T47D (cell line): ENCODE data around the gene TPRG1L.

Experiments
- DNase-seq, 2 experiments: peaks; one replicate each; pipeline versions ENCODE4 v3.0.0 to v3.0.0-alpha.2; 2011 to 2012; ENCODE audit warnings: low read depth in 1 of 2, low spot score in 1 of 2
- JUND ChIP-seq: IDR thresholded peaks from 2 replicates; pipeline ENCODE4 v1.6.1; 2012; ENCODE audit warnings: low read depth
- in situ Hi-C: cut with HindIII; loops from 2 replicates; pipeline ENCODE4 v1.10.0; 2016; ENCODE audit warnings: low sequenced_read_pairs, low pct_unique_long_range_greater_than_20kb

The TPRG1L gene

DNA sequence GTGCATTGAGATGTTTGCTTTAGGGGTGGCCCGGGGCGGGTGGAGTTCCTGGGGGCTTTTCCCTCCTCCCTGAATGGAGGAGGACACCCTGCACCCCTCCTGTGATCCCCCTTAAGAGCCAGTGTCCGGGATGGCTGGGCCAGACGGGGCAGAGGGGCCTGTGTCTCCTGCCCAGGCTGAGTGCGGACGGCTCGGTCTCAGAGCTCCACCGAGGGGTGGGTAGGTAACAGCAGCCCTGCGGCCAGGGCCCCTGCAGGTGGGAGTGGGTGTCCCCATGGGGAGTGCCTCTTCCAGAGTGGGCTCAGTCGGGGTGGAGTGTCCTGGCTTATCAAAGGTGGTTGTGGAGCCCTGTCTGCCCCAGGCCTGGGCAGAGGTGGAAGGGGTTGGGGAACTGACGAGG is 50.6 kb downstream of the TPRG1L start:
- in situ Hi-C loops, result no loop called here
- no peak for DNase-seq
- TF ChIP-seq JUND, result no peak

- TF ChIP-seq JUND, result no peak
- DNase-seq, result no peak
- in situ Hi-C loops, result no loop called here
Measured at GRCh38 chr1:3676581-3677470, 52.0 kb downstream of the TPRG1L start.

- in situ Hi-C loops, result no loop called here
- TF ChIP-seq JUND, result no peak
- no peak for DNase-seq
Measured at GRCh38 chr1:3677484-3677883, 52.7 kb downstream of the TPRG1L start.

- in situ Hi-C loops, result no loop called here
- DNase-seq, result no peak
- TF ChIP-seq JUND, result no peak
Measured at GRCh38 chr1:3678361-3679097, 53.7 kb downstream of the TPRG1L start.

DNA sequence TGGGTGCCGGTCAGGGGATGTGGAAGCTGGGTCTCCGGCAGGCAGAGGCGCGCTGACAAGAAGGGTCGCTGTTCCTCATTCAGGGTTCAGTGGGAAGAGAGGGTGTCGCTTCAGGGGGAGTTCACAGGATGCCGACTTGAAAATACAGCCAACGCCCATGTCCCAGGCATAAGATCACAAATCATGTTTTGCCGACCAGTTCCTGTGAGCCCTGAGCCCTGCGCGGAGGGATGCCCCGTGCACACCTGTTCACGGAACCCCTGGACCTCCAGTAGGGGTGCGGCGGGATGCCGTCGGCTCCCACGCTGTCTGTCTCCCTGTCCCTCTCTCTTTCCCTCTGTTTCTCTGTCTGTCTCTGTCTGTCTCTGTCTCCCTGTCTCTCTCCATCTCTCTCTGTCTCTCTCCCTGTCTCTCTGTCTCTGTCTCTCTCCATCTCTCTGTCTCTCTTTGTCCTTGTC is 54.3 kb downstream of the TPRG1L start:
- TF ChIP-seq JUND, result no peak

More for the DNA sequence above, 54.3 kb downstream of the TPRG1L start:
- DNase-seq, result no peak
- in situ Hi-C loops, result no loop called here
